Fibroblast of mammary gland (primary cell): ENCODE results near the gene ADGRV1.

Source experiments
- DNase-seq: peaks from one replicate; pipeline ENCODE4 v3.0.0-alpha.2; 2010; ENCODE audit warnings: low read depth
- H3K4me3 ChIP-seq: 2 replicates; pipeline ENCODE4 v1.5.1; 2011; ENCODE audit warnings: low read depth, mild to moderate bottlenecking, low read length, moderate library complexity; ENCODE audit not compliant: control insufficient read depth
- TF ChIP-seq, protein P1 (sequence below): conservative IDR thresholded peaks from 2 replicates; pipeline ENCODE4 v1.5.1; 2011; ENCODE audit warnings: low read depth, low read length, inconsistent platforms; ENCODE audit not compliant: control insufficient read depth, insufficient read depth

Gene ADGRV1

DNA sequence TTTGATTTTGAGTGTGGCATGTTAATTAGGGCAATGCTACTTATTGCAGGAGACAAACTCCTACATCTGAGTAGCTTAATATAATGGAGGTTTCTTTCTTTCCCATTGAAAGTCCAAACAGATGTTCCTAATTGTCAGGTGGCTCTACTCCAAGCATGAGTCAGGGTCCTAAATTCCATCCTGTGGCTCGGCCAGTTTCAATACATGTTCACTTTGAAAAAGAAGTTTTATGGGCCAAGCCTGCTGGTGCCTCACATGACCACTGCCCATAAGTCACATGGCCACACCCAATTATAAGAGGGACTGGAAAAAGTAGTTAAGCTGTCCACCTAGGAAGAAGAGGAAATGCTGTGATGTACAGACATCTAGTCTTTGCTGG, 654.1 kb downstream of the ADGRV1 start:
- TF ChIP-seq, protein P1, sequence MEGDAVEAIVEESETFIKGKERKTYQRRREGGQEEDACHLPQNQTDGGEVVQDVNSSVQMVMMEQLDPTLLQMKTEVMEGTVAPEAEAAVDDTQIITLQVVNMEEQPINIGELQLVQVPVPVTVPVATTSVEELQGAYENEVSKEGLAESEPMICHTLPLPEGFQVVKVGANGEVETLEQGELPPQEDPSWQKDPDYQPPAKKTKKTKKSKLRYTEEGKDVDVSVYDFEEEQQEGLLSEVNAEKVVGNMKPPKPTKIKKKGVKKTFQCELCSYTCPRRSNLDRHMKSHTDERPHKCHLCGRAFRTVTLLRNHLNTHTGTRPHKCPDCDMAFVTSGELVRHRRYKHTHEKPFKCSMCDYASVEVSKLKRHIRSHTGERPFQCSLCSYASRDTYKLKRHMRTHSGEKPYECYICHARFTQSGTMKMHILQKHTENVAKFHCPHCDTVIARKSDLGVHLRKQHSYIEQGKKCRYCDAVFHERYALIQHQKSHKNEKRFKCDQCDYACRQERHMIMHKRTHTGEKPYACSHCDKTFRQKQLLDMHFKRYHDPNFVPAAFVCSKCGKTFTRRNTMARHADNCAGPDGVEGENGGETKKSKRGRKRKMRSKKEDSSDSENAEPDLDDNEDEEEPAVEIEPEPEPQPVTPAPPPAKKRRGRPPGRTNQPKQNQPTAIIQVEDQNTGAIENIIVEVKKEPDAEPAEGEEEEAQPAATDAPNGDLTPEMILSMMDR, result no peak
- peak; percentile 99 for DNase-seq
- H3K4me3 ChIP-seq, result no peak overlapping the region
